22Rv1 (cell line): ENCODE measurements around the gene NFIX.

ENCODE experiments used
- ZFX ChIP-seq: fragments of 450-650 bp; IDR thresholded peaks from 2 replicates; pipeline ENCODE4 v1.6.1; 2017; ENCODE audit warnings: antibody characterized with exemption, borderline replicate concordance
- TF ChIP-seq, protein P1 (sequence below): fragments of 450-650 bp; IDR thresholded peaks from 2 replicates; pipeline ENCODE4 v1.5.1; 2017; ENCODE audit warnings: mild to moderate bottlenecking

DNA sequence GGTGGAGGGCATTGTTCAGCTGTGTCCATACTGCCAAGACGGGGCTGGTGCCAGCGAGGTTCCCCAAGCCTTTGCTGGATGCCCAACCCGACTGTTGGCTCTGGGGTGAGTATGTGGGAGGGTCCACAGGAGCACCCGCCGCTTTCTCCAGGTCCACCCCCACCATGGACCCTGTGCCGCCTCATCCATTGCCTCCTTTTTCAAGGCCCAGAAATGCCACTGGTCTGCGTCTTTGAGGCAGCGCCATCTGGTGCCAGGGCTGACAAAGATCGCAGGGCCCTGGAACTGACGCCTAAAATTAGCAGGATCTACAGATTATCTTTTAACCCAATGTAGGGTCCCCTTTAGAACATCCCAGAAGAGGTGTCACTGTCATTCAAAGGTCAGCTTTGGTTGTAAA is 34.6 kb downstream of the NFIX start:
- TF ChIP-seq, protein P1, sequence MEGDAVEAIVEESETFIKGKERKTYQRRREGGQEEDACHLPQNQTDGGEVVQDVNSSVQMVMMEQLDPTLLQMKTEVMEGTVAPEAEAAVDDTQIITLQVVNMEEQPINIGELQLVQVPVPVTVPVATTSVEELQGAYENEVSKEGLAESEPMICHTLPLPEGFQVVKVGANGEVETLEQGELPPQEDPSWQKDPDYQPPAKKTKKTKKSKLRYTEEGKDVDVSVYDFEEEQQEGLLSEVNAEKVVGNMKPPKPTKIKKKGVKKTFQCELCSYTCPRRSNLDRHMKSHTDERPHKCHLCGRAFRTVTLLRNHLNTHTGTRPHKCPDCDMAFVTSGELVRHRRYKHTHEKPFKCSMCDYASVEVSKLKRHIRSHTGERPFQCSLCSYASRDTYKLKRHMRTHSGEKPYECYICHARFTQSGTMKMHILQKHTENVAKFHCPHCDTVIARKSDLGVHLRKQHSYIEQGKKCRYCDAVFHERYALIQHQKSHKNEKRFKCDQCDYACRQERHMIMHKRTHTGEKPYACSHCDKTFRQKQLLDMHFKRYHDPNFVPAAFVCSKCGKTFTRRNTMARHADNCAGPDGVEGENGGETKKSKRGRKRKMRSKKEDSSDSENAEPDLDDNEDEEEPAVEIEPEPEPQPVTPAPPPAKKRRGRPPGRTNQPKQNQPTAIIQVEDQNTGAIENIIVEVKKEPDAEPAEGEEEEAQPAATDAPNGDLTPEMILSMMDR: peak; percentile 82
- no peak for TF ChIP-seq ZFX
